22Rv1 (cell line): ENCODE results near the gene CDK12.

Experiments used
- H3K27ac ChIP-seq: fragments of 450-650 bp; 2 replicates; pipeline ENCODE4 v1.5.1; 2017
- CTCF ChIP-seq: fragments of 450-650 bp; IDR thresholded peaks from 2 replicates; pipeline ENCODE4 v1.5.1; 2017; ENCODE audit warnings: mild to moderate bottlenecking
- ZFX ChIP-seq: fragments of 450-650 bp; IDR thresholded peaks from 2 replicates; pipeline ENCODE4 v1.6.1; 2017; ENCODE audit warnings: antibody characterized with exemption, borderline replicate concordance

Gene CDK12

GRCh38 chr17:39513915-39514314 is 52.6 kb downstream of the CDK12 start:
- no peak for TF ChIP-seq CTCF
- TF ChIP-seq ZFX, result no peak
- no peak overlapping the region for H3K27ac ChIP-seq

- no peak overlapping the region for H3K27ac ChIP-seq
- TF ChIP-seq CTCF (no peak), ZFX (no peak)
Observed at GRCh38 chr17:39517224-39517623, 55.9 kb downstream of the CDK12 start.

GRCh38 chr17:39525801-39526506 is 64.7 kb downstream of the CDK12 start:
- TF ChIP-seq ZFX, result no peak
- no peak for TF ChIP-seq CTCF
- H3K27ac ChIP-seq, result no peak overlapping the region

- no peak overlapping the region for H3K27ac ChIP-seq
- peak; percentile 81 for TF ChIP-seq CTCF
- no peak for TF ChIP-seq ZFX
Observed at GRCh38 chr17:39527220-39527813, 66.0 kb downstream of the CDK12 start.

GRCh38 chr17:39529455-39529854 is 68.2 kb downstream of the CDK12 start:
- no peak for TF ChIP-seq CTCF
- TF ChIP-seq ZFX, result no peak
- no peak overlapping the region for H3K27ac ChIP-seq

- no peak for TF ChIP-seq ZFX
- no peak for TF ChIP-seq CTCF
- no peak overlapping the region for H3K27ac ChIP-seq
Observed at GRCh38 chr17:39530513-39530912, 69.2 kb downstream of the CDK12 start.

- H3K27ac ChIP-seq, result no peak overlapping the region
- TF ChIP-seq CTCF, result no peak
- TF ChIP-seq ZFX, result no peak
Observed at GRCh38 chr17:39531252-39531651, 70.0 kb downstream of the CDK12 start.
